ENCODE data around the gene CHDH.

The CHDH gene

GRCh38 chr3:53823026-53823955 lies 22.9 kb downstream of the CHDH start:
- no peak for DNase-seq

- no peak for DNase-seq
Measured at GRCh38 chr3:53822331-53822741, 23.9 kb downstream of the CHDH start.

GRCh38 chr3:53821631-53822121 lies 24.5 kb downstream of the CHDH start:
- no peak for DNase-seq

GRCh38 chr3:53820756-53821580 lies 25.3 kb downstream of the CHDH start:
- no peak for DNase-seq

- no peak for DNase-seq
Measured at GRCh38 chr3:53820084-53820483, 26.1 kb downstream of the CHDH start.

GRCh38 chr3:53819163-53819868 lies 26.9 kb downstream of the CHDH start:
- no peak for DNase-seq

GRCh38 chr3:53818221-53819162 lies 27.7 kb downstream of the CHDH start:
- DNase-seq, result no peak

- DNase-seq, result no peak
Measured at GRCh38 chr3:53817809-53818208, 28.4 kb downstream of the CHDH start.

- no peak for DNase-seq
Measured at GRCh38 chr3:53817211-53817610, 29.0 kb downstream of the CHDH start.

- DNase-seq, result no peak
Measured at GRCh38 chr3:53816425-53816824, 29.8 kb downstream of the CHDH start.

GRCh38 chr3:53815651-53816050 lies 30.6 kb downstream of the CHDH start:
- no peak for DNase-seq

- DNase-seq, result no peak
Measured at GRCh38 chr3:53815067-53815466, 31.2 kb downstream of the CHDH start.

- no peak for DNase-seq
Measured at GRCh38 chr3:53813876-53814275, 32.3 kb downstream of the CHDH start.

- DNase-seq, result no peak
Measured at GRCh38 chr3:53813229-53813628, 33.0 kb downstream of the CHDH start.

- no peak for DNase-seq
Measured at GRCh38 chr3:53812434-53812833, 33.8 kb downstream of the CHDH start.

GRCh38 chr3:53811143-53811927 lies 34.9 kb downstream of the CHDH start:
- no peak for DNase-seq

GRCh38 chr3:53809764-53810400 lies 36.3 kb downstream of the CHDH start:
- no peak for DNase-seq

- no peak for DNase-seq
Measured at GRCh38 chr3:53809267-53809666, 37.0 kb downstream of the CHDH start.

GRCh38 chr3:53808496-53808895 lies 37.7 kb downstream of the CHDH start:
- no peak for DNase-seq

GRCh38 chr3:53807117-53807810 lies 39.0 kb downstream of the CHDH start:
- DNase-seq, result no peak
